ENCODE measurements around the gene NR0B1. TPM values are rescaled to one million over a fixed set of nuclear protein-coding genes. Genes with fewer than 3 reads are reported as not detected.

Gene NR0B1
- total RNA-seq, 6 donors from 2014 or later = not detected

- 47% methylated on average over 40 of the region's 71 CpGs; no CpG with 5 or more reads in 1 of the 2 donors for WGBS, 2 donors
- Histone ChIP-seq H3K9me3 (peaks cover 0 to 5% (median 0%) of the 10 kb centered on the region in 4 donors), H3K27me3 (peaks cover 0 to 11% (median 0%) of the 10 kb centered on the region in 4 donors), H3K27ac (no peak overlapping the region), H3K36me3 (no peaks in the 10 kb centered on the region), H3K4me3 (no peak overlapping the region), H3K4me1 (peaks cover 0 to 6% (median 0%) of the 10 kb centered on the region in 4 donors)
- peak in 1 of 2 donors; percentile 63 for DNase-seq
- ATAC-seq (ENCODE audit: low FRiP score in 2 of 2) = peak in 1 of 2 donors; percentile 54
- TF ChIP-seq CTCF (IDR thresholded peaks at IDR 0.05) = no peak
- no peak for TF ChIP-seq POLR2AphosphoS5 (IDR thresholded peaks at IDR 0.05)
- no peak for TF ChIP-seq POLR2A (IDR thresholded peaks at IDR 0.05)
- no peak for TF ChIP-seq EP300 (IDR thresholded peaks at IDR 0.05)
Measured at GRCh38 chrX:30308263-30309138, 689 bp downstream of the NR0B1 start.

- no peak for DNase-seq
- peaks cover 0 to 5% (median 0%) of the 10 kb centered on the region in 4 donors for H3K9me3 ChIP-seq
- no peak for ATAC-seq (ENCODE audit: low FRiP score in 2 of 2)
- peaks cover 0 to 11% (median 0%) of the 10 kb centered on the region in 4 donors for H3K27me3 ChIP-seq
- no peak overlapping the region for H3K27ac ChIP-seq
- TF ChIP-seq POLR2AphosphoS5 (IDR thresholded peaks at IDR 0.05) = no peak
- no peak for TF ChIP-seq EP300 (IDR thresholded peaks at IDR 0.05)
- no peak for TF ChIP-seq CTCF (IDR thresholded peaks at IDR 0.05)
- TF ChIP-seq POLR2A (IDR thresholded peaks at IDR 0.05) = no peak
- peaks cover 0 to 6% (median 0%) of the 10 kb centered on the region in 4 donors for H3K4me1 ChIP-seq
- no peak overlapping the region for H3K4me3 ChIP-seq
- H3K36me3 ChIP-seq = no peaks in the 10 kb centered on the region
- WGBS, 2 donors = 77 to 95% methylated on average over 1 of the region's 1 CpG
Measured at GRCh38 chrX:30307466-30307865, 1.7 kb downstream of the NR0B1 start.

- no peak for DNase-seq
- Histone ChIP-seq H3K4me1 (peaks cover 0 to 10% (median 0%) of the 10 kb centered on the region in 4 donors), H3K4me3 (no peak overlapping the region), H3K9me3 (peaks cover 0 to 5% (median 0%) of the 10 kb centered on the region in 4 donors), H3K27me3 (peaks cover 0 to 11% (median 0%) of the 10 kb centered on the region in 4 donors), H3K27ac (no peak overlapping the region), H3K36me3 (no peaks in the 10 kb centered on the region)
- WGBS, 2 donors = 71 to 86% methylated on average over 6 of the region's 6 CpGs
- ATAC-seq (ENCODE audit: low FRiP score in 2 of 2) = no peak
- TF ChIP-seq EP300 (IDR thresholded peaks at IDR 0.05) (no peak), POLR2AphosphoS5 (IDR thresholded peaks at IDR 0.05) (no peak), CTCF (IDR thresholded peaks at IDR 0.05) (no peak), POLR2A (IDR thresholded peaks at IDR 0.05) (no peak)
Measured at GRCh38 chrX:30304866-30305265, 4.3 kb downstream of the NR0B1 start.

GRCh38 chrX:30302956-30303355 lies 6.2 kb downstream of the NR0B1 start:
- WGBS, 2 donors = 33 to 43% methylated on average over 5 to 6 of the region's 6 CpGs
- Histone ChIP-seq H3K4me3 (no peak overlapping the region), H3K4me1 (peaks cover 0 to 3% (median 0%) of the 10 kb centered on the region in 4 donors), H3K27ac (no peak overlapping the region), H3K27me3 (peaks cover 0 to under 1% (median 0%) of the 10 kb centered on the region in 4 donors), H3K9me3 (no peaks in the 10 kb centered on the region), H3K36me3 (no peaks in the 10 kb centered on the region)
- ATAC-seq (ENCODE audit: low FRiP score in 2 of 2) = no peak
- DNase-seq = peak in 1 of 2 donors; percentile 38
- no peak for TF ChIP-seq EP300 (IDR thresholded peaks at IDR 0.05)

GRCh38 chrX:30301963-30302362 lies 7.2 kb downstream of the NR0B1 start:
- Histone ChIP-seq H3K4me1 (peaks cover 0 to 3% (median 0%) of the 10 kb centered on the region in 4 donors), H3K9me3 (no peaks in the 10 kb centered on the region), H3K4me3 (no peak overlapping the region), H3K27me3 (no peaks in the 10 kb centered on the region), H3K36me3 (no peaks in the 10 kb centered on the region), H3K27ac (no peak overlapping the region)
- DNase-seq (no peak), ATAC-seq (ENCODE audit: low FRiP score in 2 of 2) (no peak)
- 34% methylated on average over 5 of the region's 5 CpGs; no CpG with 5 or more reads in 1 of the 2 donors for WGBS, 2 donors
- no peak for TF ChIP-seq POLR2A (IDR thresholded peaks at IDR 0.05)
- no peak for TF ChIP-seq CTCF (IDR thresholded peaks at IDR 0.05)
- no peak for TF ChIP-seq EP300 (IDR thresholded peaks at IDR 0.05)
- no peak for TF ChIP-seq POLR2AphosphoS5 (IDR thresholded peaks at IDR 0.05)
